C4-2B (cell line): ENCODE data around the gene MDC1.
"Not testable (repeated sequence)": the region's sequence is repeated elsewhere in the genome, so short reads cannot be mapped to it uniquely, and the experiment has no call there.

Experiments used
- H3K27ac ChIP-seq: fragments of 450-650 bp; 2 replicates; pipeline ENCODE4 v1.5.1; 2017
- ZFX ChIP-seq: fragments of 450-650 bp; IDR thresholded peaks from 2 replicates; pipeline ENCODE4 v1.6.1; 2017
- TF ChIP-seq, protein P1 (sequence below): fragments of 450-650 bp; conservative IDR thresholded peaks from 2 replicates; pipeline ENCODE4 v1.5.1; 2017; ENCODE audit warnings: mild to moderate bottlenecking

Gene MDC1

DNA sequence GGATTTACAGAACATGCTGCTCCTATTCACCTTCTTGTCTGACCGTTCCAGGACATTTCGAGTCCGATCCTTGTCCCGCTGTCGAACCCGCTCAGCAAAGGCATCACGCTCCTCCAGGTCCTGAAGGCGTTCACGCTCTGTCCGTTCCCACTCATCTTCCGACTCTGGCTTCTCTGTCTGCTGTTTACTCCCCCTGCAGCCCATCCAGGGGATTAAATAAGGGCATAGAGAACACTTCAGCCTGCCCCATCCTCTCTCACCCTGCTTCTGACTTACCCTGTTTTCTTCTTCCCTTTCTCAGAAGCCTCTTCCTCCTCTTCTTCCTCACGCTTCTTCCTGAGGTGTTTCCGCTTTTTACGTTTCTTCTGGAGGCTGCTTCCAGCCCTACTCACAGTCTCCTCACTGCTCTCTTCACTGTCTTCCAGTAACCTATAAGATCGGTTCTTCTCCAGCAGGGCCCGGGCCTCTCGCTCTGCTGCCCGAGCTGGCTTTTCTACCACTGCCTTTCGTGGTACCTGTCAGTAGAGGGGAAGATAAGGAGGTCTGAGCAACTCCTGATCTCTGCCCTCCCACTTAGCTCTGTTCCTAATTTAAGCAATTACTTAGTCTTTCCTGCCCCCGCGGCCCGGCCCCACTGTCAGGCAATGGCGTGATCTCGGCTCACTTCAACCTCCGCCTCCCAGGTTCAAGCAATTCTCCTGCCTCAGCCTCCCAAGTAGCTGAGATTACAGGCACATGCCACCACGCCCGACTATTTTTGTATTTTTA, 46.1 kb downstream of the MDC1 start:
- no peak overlapping the region for H3K27ac ChIP-seq
- TF ChIP-seq, protein P1, sequence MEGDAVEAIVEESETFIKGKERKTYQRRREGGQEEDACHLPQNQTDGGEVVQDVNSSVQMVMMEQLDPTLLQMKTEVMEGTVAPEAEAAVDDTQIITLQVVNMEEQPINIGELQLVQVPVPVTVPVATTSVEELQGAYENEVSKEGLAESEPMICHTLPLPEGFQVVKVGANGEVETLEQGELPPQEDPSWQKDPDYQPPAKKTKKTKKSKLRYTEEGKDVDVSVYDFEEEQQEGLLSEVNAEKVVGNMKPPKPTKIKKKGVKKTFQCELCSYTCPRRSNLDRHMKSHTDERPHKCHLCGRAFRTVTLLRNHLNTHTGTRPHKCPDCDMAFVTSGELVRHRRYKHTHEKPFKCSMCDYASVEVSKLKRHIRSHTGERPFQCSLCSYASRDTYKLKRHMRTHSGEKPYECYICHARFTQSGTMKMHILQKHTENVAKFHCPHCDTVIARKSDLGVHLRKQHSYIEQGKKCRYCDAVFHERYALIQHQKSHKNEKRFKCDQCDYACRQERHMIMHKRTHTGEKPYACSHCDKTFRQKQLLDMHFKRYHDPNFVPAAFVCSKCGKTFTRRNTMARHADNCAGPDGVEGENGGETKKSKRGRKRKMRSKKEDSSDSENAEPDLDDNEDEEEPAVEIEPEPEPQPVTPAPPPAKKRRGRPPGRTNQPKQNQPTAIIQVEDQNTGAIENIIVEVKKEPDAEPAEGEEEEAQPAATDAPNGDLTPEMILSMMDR, result no peak
- TF ChIP-seq ZFX, result no peak

DNA sequence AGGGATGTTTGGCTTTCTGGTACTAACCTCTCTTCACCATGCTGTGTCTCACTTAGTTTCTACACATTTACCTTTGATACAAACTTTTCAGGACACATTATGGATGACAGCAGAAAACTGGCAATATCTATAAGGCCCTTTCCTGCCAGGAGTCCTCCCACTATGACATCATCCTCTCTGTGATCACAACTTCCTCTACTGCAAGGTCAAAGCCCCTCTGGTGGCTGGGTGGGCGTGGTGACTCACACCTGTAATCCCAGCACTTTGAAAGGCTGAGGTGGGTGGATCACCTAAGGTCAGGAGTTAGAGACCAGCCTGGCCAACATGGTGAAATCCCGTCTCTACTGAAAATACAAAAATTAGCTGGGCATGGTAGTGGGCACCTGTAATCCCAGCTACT, 50.8 kb downstream of the MDC1 start:
- not testable (repeated sequence) for H3K27ac ChIP-seq

DNA sequence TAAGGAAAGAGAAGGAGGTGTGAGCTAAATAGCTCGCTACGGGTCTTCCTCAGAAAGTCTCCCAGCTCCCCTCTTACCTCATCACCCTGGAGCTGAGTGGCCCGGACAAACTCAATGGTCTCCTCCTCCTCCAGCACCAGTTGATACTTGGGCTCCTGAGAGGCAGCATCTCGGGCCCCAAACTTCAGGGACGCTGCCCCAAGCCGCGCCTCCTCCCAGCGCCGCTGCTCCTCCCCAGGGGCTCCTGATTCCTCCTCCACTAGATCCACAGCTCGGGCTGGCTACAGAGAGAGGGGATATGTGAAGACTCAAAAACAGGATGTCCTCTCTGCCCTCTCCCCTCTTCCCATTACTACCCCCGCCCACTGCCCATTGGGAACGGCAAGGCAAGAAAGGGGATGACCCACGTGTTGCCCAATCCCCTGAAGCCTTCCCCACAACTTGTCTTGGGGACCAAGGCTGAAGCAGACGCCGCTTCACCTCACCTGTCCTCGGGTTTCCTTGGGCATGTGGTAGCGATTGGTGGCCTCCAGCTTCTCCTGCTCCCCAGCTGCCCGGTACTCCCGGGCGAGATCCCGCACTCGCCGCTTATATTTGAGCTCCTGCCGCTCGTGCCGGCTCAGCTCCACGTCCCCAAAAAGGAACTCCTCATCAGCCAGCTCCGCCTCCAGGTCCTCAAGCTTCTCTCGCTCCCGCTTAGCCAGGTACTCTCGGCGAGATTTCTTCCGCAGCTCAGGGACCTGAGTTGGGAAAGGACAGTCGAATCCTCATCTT, 51.9 kb downstream of the MDC1 start:
- TF ChIP-seq, protein P1, result no peak
- no peak for TF ChIP-seq ZFX
- no peak overlapping the region for H3K27ac ChIP-seq

DNA sequence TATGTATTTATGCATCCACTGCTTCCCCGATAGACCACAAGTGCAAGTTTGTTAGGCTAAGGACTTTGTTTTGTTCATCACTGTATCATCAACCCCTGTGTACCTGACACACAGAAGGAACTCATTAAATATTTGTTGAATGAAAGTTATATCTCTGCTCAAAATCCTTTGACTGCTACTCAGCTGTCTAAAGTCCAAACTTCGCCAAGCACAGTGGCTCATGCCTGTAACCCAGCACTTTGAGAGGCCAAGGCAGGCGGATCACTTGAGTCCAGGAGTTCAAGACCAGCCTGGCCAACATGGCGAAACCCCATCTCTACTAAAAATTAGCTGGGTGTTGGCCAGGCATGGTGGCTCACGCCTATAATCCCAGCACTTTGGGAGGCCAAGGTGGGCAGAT, 59.2 kb downstream of the MDC1 start:
- H3K27ac ChIP-seq, result not testable (repeated sequence)

DNA sequence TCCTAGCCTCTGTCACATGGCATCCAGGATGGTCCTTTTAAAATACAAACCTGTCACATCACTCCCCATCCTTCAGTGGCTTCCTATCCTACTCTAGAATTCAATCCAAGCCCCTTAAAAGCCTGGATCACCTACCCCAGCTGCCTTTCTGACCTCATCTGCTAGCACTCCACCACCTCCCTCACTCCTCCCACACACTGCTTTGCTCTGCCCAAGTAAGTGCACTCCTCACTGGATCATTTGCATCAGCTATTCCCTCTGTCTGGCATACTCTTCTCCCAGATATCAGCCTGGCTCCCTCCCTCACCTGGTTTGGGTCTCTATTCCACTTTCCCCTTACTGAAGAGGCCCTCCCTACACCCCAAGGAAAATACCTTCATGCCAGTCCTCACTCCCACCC, 59.6 kb downstream of the MDC1 start:
- TF ChIP-seq, protein P1, result no peak
- no peak for TF ChIP-seq ZFX
- no peak overlapping the region for H3K27ac ChIP-seq

DNA sequence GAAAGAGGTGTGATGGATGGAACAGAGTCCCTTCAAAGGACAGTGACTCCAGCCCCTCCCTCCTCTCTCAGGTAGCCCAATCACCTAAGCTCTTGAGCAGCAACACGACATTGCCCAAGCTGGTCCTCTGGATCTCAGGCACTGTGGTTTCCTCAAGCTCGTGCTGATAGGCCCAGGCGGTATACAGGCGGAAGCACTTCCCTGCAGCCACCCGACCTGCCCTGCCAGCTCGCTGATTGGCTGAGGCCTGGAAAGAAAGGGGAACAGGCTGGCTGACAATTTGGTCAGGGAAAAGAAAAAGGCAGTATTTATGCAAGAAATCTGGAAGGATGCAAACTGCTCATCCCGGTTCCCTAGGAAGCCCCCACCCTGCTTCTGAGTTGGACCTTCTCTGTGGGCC, 60.6 kb downstream of the MDC1 start:
- H3K27ac ChIP-seq, result no peak overlapping the region
- TF ChIP-seq, protein P1, result no peak
- no peak for TF ChIP-seq ZFX

DNA sequence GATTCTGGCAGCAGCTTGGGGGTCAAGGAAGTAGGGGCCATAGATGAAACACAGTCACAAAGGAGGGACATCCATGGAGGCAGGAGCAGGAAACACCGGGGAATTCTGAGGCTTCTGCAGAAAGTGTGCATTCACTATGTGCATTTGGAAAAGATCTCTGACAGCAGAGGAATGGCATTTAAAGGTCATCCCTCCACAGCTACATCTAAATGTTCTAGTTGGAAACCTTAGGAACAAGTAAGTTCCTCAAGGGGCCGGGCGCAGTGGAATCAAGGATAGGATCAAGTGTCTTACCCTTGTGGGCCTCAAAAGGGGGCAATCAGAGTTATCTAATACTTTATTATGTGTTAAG, 61.4 kb downstream of the MDC1 start:
- TF ChIP-seq ZFX, result no peak
- TF ChIP-seq, protein P1, result no peak
- no peak overlapping the region for H3K27ac ChIP-seq

DNA sequence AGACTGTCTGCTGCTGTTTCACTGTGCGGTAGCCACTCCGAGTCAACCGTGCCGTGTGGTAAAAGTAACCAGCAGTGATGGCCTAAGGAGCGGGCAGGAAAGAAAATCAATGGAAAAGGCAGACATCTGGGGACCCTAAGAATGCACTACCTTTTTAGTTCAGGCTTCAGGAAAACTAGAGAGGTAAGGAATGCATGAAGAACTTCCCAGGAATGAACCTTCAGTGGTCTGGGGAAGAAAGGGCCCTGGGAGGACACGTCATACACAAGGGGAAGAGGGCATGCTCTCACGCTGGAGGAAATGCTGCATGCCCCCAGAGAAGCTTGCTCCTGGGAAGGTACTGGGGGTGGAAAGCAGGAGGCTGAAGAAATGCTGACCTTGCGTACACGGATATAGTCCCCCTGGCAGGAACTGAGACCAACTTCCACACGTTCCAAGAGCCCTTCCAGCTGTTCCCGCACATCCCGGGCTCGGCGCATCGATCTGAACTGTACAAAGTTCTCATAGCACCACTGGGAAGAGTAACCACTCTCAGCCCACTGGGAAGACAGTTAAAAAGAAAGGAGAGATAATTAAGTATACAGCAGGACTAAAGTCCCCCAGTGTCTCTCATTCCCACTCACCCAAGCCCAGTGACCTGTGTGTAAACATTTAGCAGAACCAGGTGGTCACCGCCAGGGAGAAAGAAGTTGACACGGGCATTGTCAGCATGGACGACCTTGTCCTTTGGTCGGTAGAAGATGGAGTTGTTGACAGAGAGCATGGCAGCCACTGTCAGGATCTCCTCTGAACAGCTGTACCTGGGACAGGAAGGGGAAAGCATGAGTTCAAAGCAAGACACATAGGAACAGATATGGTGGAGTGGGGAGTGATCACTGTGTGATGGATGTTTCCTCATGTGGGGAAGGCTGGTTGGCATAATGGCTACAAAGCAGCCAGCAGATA, 62.0 kb downstream of the MDC1 start:
- TF ChIP-seq ZFX, result no peak
- TF ChIP-seq, protein P1, result no peak
- H3K27ac ChIP-seq, result no peak overlapping the region
